Common myeloid progenitor, CD34-positive (primary cell): ENCODE results near the gene EXOC3L2.

Experiments
- CTCF ChIA-PET: fragments of 350-600 bp; sonication (Branson Sonifier 250); formaldehyde crosslinking; loops from one replicate; lab custom pipeline; 2021; ENCODE audit warnings: antibody characterized with exemption; lab: Charles Lee
- POLR2A ChIA-PET: fragments of 350-600 bp; sonication (Branson Sonifier 250); formaldehyde crosslinking; loops from one replicate; lab custom pipeline; 2021; ENCODE audit warnings: antibody characterized with exemption; lab: Charles Lee
- DNase-seq, 3 donors: peaks; one replicate each; pipeline versions ENCODE4 v3.0.0 to v3.0.0-alpha.2; 2013
- H3K27ac ChIP-seq, 2 experiments: 1 replicate in 1 of 2; 2 replicates in 1 of 2; pipeline ENCODE4 v1.7.0; 2013; ENCODE audit warnings: inconsistent platforms in 2 of 2, low read length in 2 of 2, mild to moderate bottlenecking in 2 of 2, low read depth in 1 of 2, moderate library complexity in 1 of 2; ENCODE audit not compliant: severe bottlenecking in 2 of 2, insufficient read depth in 1 of 2, poor library complexity in 1 of 2
- H3K27me3 ChIP-seq, 5 experiments: replicated peaks in 2 of 5; 1 replicate in 3 of 5; 2 replicates in 2 of 5; pipeline versions ENCODE4 v1.6.1 to v1.7.0; 2013; ENCODE audit warnings: low read length in 4 of 5, mild to moderate bottlenecking in 2 of 5, moderate library complexity in 2 of 5, inconsistent platforms in 1 of 5; ENCODE audit not compliant: insufficient read depth in 5 of 5, control insufficient read depth in 4 of 5
- H3K36me3 ChIP-seq, 4 experiments: 1 replicate in 2 of 4; 2 replicates in 2 of 4; pipeline versions ENCODE4 v1.6.1 to v1.7.0; 2013; ENCODE audit warnings: low read length in 3 of 4, control low read depth in 1 of 4, mild to moderate bottlenecking in 1 of 4; ENCODE audit not compliant: control insufficient read depth in 4 of 4, insufficient read depth in 4 of 4
- H3K4me1 ChIP-seq, 4 experiments: 1 replicate in 3 of 4; 2 replicates in 1 of 4; pipeline versions ENCODE4 v1.6.1 to v1.7.1; 2013; ENCODE audit warnings: low read length in 3 of 4, mild to moderate bottlenecking in 3 of 4, control low read depth in 1 of 4, inconsistent platforms in 1 of 4, moderate library complexity in 1 of 4; ENCODE audit not compliant: control insufficient read depth in 4 of 4, insufficient read depth in 4 of 4; ENCODE audit errors: control extremely low read depth in 1 of 4
- H3K4me3 ChIP-seq, 7 experiments: 1 replicate in 4 of 7; 2 replicates in 3 of 7; pipeline versions ENCODE4 v1.5.1 to v1.7.0; 2013; ENCODE audit warnings: mild to moderate bottlenecking in 7 of 7, low read length in 6 of 7, moderate library complexity in 6 of 7, inconsistent platforms in 2 of 7, low read depth in 2 of 7, control low read depth in 1 of 7; ENCODE audit not compliant: insufficient read depth in 4 of 7, control insufficient read depth in 1 of 7; ENCODE audit errors: extremely low read depth in 1 of 7
- H3K9me3 ChIP-seq, 5 experiments: 1 replicate in 4 of 5; 2 replicates in 1 of 5; pipeline versions ENCODE4 v1.6.1 to v1.7.1; 2013; ENCODE audit warnings: low read length in 4 of 5, mild to moderate bottlenecking in 2 of 5, inconsistent platforms in 1 of 5, low read depth in 1 of 5, moderate library complexity in 1 of 5; ENCODE audit not compliant: control insufficient read depth in 4 of 5, insufficient read depth in 2 of 5; ENCODE audit errors: control extremely low read depth in 1 of 5
- WGBS: methylation state at CpG from one replicate; pipeline ENCODE4 v1.1.5; 2013; ENCODE audit not compliant: insufficient coverage; 5-methylcytosine and 5-hydroxymethylcytosine counted together

The EXOC3L2 gene

DNA sequence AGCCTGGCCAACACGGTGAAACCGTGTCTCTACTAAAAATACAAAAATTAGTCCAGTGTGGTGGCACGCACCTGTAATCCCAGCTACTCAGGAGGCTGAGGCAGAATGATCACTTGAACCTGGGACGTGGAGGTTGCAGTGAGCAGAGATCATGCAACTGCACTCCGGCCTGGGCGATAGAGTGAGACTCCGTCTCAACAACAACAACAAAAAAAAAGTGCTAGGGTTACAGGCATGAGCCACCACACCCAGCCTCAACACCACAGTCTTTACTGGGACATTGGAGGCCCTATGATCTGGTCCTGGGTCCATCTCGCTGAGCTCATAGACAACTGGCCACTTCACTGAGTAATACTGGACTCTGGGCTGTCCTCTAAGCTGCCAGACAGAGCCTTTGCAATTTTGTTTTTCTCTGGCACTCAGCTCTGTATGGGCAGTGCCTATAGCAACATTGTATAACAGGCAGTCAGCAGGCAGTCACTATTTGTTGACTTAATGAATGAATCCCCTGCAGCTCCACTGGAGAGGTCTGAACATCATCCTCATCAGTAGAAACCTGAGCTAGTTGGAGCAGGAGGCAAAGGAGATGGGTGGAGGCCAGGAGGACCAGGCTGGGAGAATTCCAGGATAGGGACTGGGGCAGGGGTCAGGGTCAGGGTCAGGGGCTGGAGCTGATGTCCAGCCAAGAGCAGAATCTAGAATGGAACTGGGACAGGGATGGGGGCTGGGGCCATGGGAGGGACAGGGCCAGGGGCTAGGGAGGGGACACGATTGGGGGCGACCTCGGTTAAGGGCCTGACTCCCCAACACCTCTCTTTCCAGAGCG lies 58.5 kb downstream of the EXOC3L2 start:
- Histone ChIP-seq H3K27me3 (no peaks in the 10 kb centered on the region), H3K27ac (no peak overlapping the region), H3K4me3 (no peak overlapping the region), H3K4me1 (peaks cover 0 to 14% (median 11%) of the 10 kb centered on the region in 4 experiments), H3K36me3 (peaks cover 0 to under 1% (median under 1%) of the 10 kb centered on the region in 4 experiments), H3K9me3 (no peaks in the 10 kb centered on the region)
- WGBS = 93% methylated on average over 7 of the region's 12 CpGs
- ChIA-PET CTCF (interaction anchor here (0.7 to 2.6 kb wide), 9 partner anchors 9 to 107 kb away, joined by 3 to 15 read pairs (median 4); partner anchors contain the start of gene GEMIN7), POLR2A (interaction anchor here (0.5 kb wide), 1 partner anchor 1493 kb away, joined by 3 read pairs; no protein-coding TSS in a partner anchor)
- no peak for DNase-seq

- 100% methylated on average over 4 of the region's 5 CpGs for WGBS
- Histone ChIP-seq H3K9me3 (no peaks in the 10 kb centered on the region), H3K27ac (no peak overlapping the region), H3K4me3 (no peak overlapping the region), H3K36me3 (peaks cover 0 to 8% (median 4%) of the 10 kb centered on the region in 4 experiments), H3K4me1 (peaks cover 0 to 30% (median 22%) of the 10 kb centered on the region in 4 experiments), H3K27me3 (no peaks in the 10 kb centered on the region)
- no peak for DNase-seq
- ChIA-PET CTCF (interaction anchor here (1.1 to 2.3 kb wide), 3 partner anchors 8 to 44 kb away, joined by 3 to 9 read pairs (median 4); no protein-coding TSS in a partner anchor), POLR2A (no interaction called here)
Observed at GRCh38 chr19:45184115-45184514, 61.1 kb downstream of the EXOC3L2 start.

- ChIA-PET CTCF (interaction anchor here (0.9 to 2.3 kb wide), 10 partner anchors 9 to 219 kb away, joined by 3 to 9 read pairs (median 4); no protein-coding TSS in a partner anchor), POLR2A (no interaction called here)
- Histone ChIP-seq H3K9me3 (no peaks in the 10 kb centered on the region), H3K4me3 (no peak overlapping the region), H3K27me3 (no peaks in the 10 kb centered on the region), H3K36me3 (peaks cover 0 to 8% (median 4%) of the 10 kb centered on the region in 4 experiments), H3K27ac (no peak overlapping the region), H3K4me1 (peaks cover 0 to 34% (median 23%) of the 10 kb centered on the region in 4 experiments)
- no peak for DNase-seq
- WGBS = 84% methylated on average over 4 of the region's 4 CpGs
Observed at GRCh38 chr19:45182758-45183157, 62.4 kb downstream of the EXOC3L2 start.

DNA sequence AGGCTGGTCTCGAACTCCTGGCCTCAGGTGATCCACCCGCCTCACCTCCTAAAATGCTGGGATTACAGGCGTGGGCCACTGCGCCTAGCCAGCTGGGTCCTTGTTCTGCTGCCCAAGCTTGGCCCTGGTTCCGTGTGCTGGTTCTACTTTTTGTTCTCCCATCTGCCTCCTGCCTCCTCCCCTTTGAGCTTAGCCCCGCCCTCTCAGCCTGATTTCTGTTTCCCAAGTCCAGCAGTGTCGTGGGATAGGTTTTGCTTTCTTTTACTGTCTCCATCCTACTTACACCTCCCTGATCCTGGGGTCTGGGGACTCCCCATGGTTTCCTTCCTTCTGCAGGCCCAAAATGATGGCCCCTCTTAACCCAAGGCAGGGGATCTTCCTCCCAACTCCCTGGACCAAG lies 64.3 kb downstream of the EXOC3L2 start:
- Histone ChIP-seq H3K4me1 (peaks cover 0 to 42% (median 29%) of the 10 kb centered on the region in 4 experiments), H3K9me3 (no peaks in the 10 kb centered on the region), H3K27ac (no peak overlapping the region), H3K4me3 (no peak overlapping the region), H3K27me3 (no peaks in the 10 kb centered on the region), H3K36me3 (peaks cover 0 to 8% (median 4%) of the 10 kb centered on the region in 4 experiments)
- WGBS = 98% methylated on average over 7 of the region's 7 CpGs
- no peak for DNase-seq
- CTCF ChIA-PET = interaction anchor here (0.9 to 1.0 kb wide), 2 partner anchors 33 to 95 kb away, joined by 3 read pairs; no protein-coding TSS in a partner anchor
- POLR2A ChIA-PET = no interaction called here

DNA sequence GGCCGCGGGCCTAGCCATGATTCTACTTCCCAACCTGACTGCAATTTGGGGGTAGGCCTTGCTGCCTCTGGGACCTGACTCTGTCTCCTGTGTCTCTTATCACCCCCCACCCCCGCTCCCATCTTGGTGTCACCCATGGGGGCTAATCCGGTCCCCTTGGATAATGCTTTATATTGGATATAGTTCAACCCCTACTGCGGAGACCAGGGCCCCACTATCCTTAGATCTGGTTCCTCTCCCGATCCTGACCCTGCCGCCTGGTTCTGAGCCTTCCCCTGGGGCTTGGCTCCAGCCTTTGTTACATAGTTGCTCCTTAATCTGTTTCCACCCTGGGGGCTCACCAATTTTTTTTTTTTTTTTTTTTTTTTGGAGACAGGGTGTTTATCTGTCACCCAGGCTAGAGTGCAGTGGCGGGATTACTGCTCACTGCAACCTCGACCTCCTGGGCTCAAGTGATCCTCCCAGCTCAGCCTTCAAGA lies 65.3 kb downstream of the EXOC3L2 start:
- Histone ChIP-seq H3K27ac (peak overlapping the region in 1 of 2 experiments; percentile 87), H3K9me3 (no peaks in the 10 kb centered on the region), H3K4me3 (peak overlapping the region; percentile 79 to 98 (median 96)), H3K4me1 (peaks cover 0 to 38% (median 26%) of the 10 kb centered on the region in 4 experiments), H3K27me3 (no peaks in the 10 kb centered on the region), H3K36me3 (peaks cover 0 to 8% (median 4%) of the 10 kb centered on the region in 4 experiments)
- POLR2A ChIA-PET = no interaction called here
- no peak for DNase-seq
- WGBS = 58% methylated on average over 5 of the region's 9 CpGs
- CTCF ChIA-PET = interaction anchor here (0.6 to 1.0 kb wide), 2 partner anchors 32 to 237 kb away, joined by 3 read pairs; no protein-coding TSS in a partner anchor

GRCh38 chr19:45179072-45179891 lies 65.9 kb downstream of the EXOC3L2 start:
- ChIA-PET CTCF (interaction anchor here (0.6 to 2.0 kb wide), 7 partner anchors 9 to 238 kb away, joined by 3 to 9 read pairs (median 3); no protein-coding TSS in a partner anchor), POLR2A (interaction anchor here (0.9 kb wide), 1 partner anchor 27 kb away, joined by 3 read pairs; no protein-coding TSS in a partner anchor)
- DNase-seq = peak in 2 of 3 donors; percentile 57 to 61
- Histone ChIP-seq H3K36me3 (peaks cover 0 to 8% (median 4%) of the 10 kb centered on the region in 4 experiments), H3K4me1 (peaks cover 0 to 37% (median 25%) of the 10 kb centered on the region in 4 experiments), H3K9me3 (no peaks in the 10 kb centered on the region), H3K27me3 (no peaks in the 10 kb centered on the region), H3K27ac (peak overlapping the region; percentile 54 to 87), H3K4me3 (peak overlapping the region; percentile 79 to 98 (median 96))
- 7% methylated on average over 76 of the region's 97 CpGs for WGBS
